Tibial nerve (tissue), 4 donors: ENCODE results near the gene VWA7. TPM values are rescaled to one million over a fixed set of nuclear protein-coding genes. Genes with fewer than 3 reads are reported as not detected.
A peak's percentile ranks its signal among the peaks of the same experiment; 100 is the strongest.

Experiments used
- DNase-seq, 2 donors: peaks; one replicate each; pipeline ENCODE4 v3.0.0-alpha.2; 2019; ENCODE audit warnings: low spot score in 2 of 2
- H3K27ac ChIP-seq, 4 donors: fragments of 200-600 bp; sonication (generic) in 3 of 4; one replicate each; pipeline ENCODE4 v1.5.1; 2017 to 2019; ENCODE audit warnings: mild to moderate bottlenecking in 1 of 4
- H3K27me3 ChIP-seq, 2 donors: fragments of 200-600 bp; sonication (generic) in 1 of 2; one replicate each; pipeline versions ENCODE4 v1.5.1 to v1.6.0; 2017 to 2019
- H3K36me3 ChIP-seq, 3 donors: fragments of 200-600 bp; sonication (generic); one replicate each; pipeline ENCODE4 v1.5.1; 2018 to 2019
- H3K4me1 ChIP-seq, 4 donors: fragments of 200-600 bp; sonication (generic) in 3 of 4; one replicate each; pipeline ENCODE4 v1.5.1; 2017 to 2019
- H3K4me3 ChIP-seq, 4 donors: fragments of 200-600 bp; sonication (generic) in 3 of 4; one replicate each; pipeline ENCODE4 v1.5.1; 2017 to 2019; ENCODE audit warnings: mild to moderate bottlenecking in 1 of 4, moderate library complexity in 1 of 4
- H3K9me3 ChIP-seq, 4 donors: fragments of 200-600 bp; sonication (generic) in 3 of 4; one replicate each; pipeline ENCODE4 v1.5.1; 2017 to 2019
- CTCF ChIP-seq, 5 experiments: fragments of 200-600 bp in 3 of 5; fragments of 450-650 bp in 2 of 5; sonication (generic) in 3 of 5; IDR thresholded peaks; one replicate each; pipeline ENCODE4 v1.5.1; 2016 to 2019; ENCODE audit warnings: antibody characterized with exemption in 5 of 5, mild to moderate bottlenecking in 3 of 5, moderate library complexity in 2 of 5
- EP300 ChIP-seq, 2 donors: sonication (generic); formaldehyde crosslinking; IDR thresholded peaks; one replicate each; pipeline ENCODE4 v1.6.1; 2017; ENCODE audit warnings: antibody characterized with exemption in 2 of 2, mild to moderate bottlenecking in 1 of 2
- POLR2A ChIP-seq, 2 donors: fragments of 450-650 bp; IDR thresholded peaks; one replicate each; pipeline ENCODE4 v1.6.1; 2017; ENCODE audit warnings: antibody characterized with exemption in 2 of 2, mild to moderate bottlenecking in 2 of 2, moderate library complexity in 2 of 2
- WGBS, 2 donors: methylation state at CpG; one replicate each; pipeline ENCODE4 v1.1.5; 2018; 5-methylcytosine and 5-hydroxymethylcytosine counted together
- total RNA-seq, 4 donors: library from RNA; depleted of rRNA; stranded (reverse); fragments of >200 nt; gene quantifications; one replicate each; pipeline ENCODE4 v1.1.0, GENCODE V29; 2016

VWA7 gene
- total RNA-seq, 4 donors from 2014 or later = 0.21 to 0.66 (median 0.35) TPM

- DNase-seq = no peak
- no peak overlapping the region for H3K4me3 ChIP-seq
- no peaks in the 10 kb centered on the region for H3K4me1 ChIP-seq
- no peaks in the 10 kb centered on the region for H3K27me3 ChIP-seq
- 89 to 95% methylated on average over 8 of the region's 8 CpGs for WGBS, 2 donors
- no peak for TF ChIP-seq POLR2A (IDR thresholded peaks at IDR 0.05)
- TF ChIP-seq CTCF (IDR thresholded peaks at IDR 0.05) = no peak
- no peak for TF ChIP-seq EP300 (IDR thresholded peaks at IDR 0.05)
- H3K9me3 ChIP-seq = no peaks in the 10 kb centered on the region
- H3K27ac ChIP-seq = no peak overlapping the region
- peaks cover 0 to 15% (median 0%) of the 10 kb centered on the region in 3 donors for H3K36me3 ChIP-seq
These were observed 27.7 kb downstream of the VWA7 start for GRCh38 chr6:31749301-31750036.

GRCh38 chr6:31744422-31744821 lies 32.7 kb downstream of the VWA7 start:
- H3K9me3 ChIP-seq = no peaks in the 10 kb centered on the region
- no peak for DNase-seq
- peaks cover 0 to 30% (median 0%) of the 10 kb centered on the region in 3 donors for H3K36me3 ChIP-seq
- WGBS, 2 donors = 29 to 40% methylated on average over 1 of the region's 1 CpG
- no peak overlapping the region for H3K4me3 ChIP-seq
- no peak for TF ChIP-seq POLR2A (IDR thresholded peaks at IDR 0.05)
- TF ChIP-seq EP300 (IDR thresholded peaks at IDR 0.05) = no peak
- no peak for TF ChIP-seq CTCF (IDR thresholded peaks at IDR 0.05)
- no peaks in the 10 kb centered on the region for H3K27me3 ChIP-seq
- H3K27ac ChIP-seq = no peak overlapping the region
- peaks cover 0 to 13% (median 3%) of the 10 kb centered on the region in 4 donors for H3K4me1 ChIP-seq

- no peak for TF ChIP-seq EP300 (IDR thresholded peaks at IDR 0.05)
- no peak for TF ChIP-seq CTCF (IDR thresholded peaks at IDR 0.05)
- TF ChIP-seq POLR2A (IDR thresholded peaks at IDR 0.05) = no peak
- Histone ChIP-seq H3K4me1 (peaks cover 0 to 28% (median 16%) of the 10 kb centered on the region in 4 donors), H3K9me3 (no peaks in the 10 kb centered on the region), H3K36me3 (peaks cover 0 to 30% (median 0%) of the 10 kb centered on the region in 3 donors), H3K27me3 (no peaks in the 10 kb centered on the region), H3K4me3 (no peak overlapping the region), H3K27ac (no peak overlapping the region)
- WGBS, 2 donors = 86 to 87% methylated on average over 3 of the region's 3 CpGs
- DNase-seq = no peak
These were observed 34.2 kb downstream of the VWA7 start for GRCh38 chr6:31742894-31743293.

GRCh38 chr6:31741815-31742214 lies 35.3 kb downstream of the VWA7 start:
- Histone ChIP-seq H3K4me3 (no peak overlapping the region), H3K9me3 (no peaks in the 10 kb centered on the region), H3K27ac (no peak overlapping the region), H3K27me3 (no peaks in the 10 kb centered on the region), H3K4me1 (peaks cover 0 to 39% (median 26%) of the 10 kb centered on the region in 4 donors), H3K36me3 (peaks cover 0 to 22% (median 0%) of the 10 kb centered on the region in 3 donors)
- TF ChIP-seq EP300 (IDR thresholded peaks at IDR 0.05) (no peak), CTCF (IDR thresholded peaks at IDR 0.05) (no peak), POLR2A (IDR thresholded peaks at IDR 0.05) (no peak)
- WGBS, 2 donors = 85 to 86% methylated on average over 2 of the region's 2 CpGs
- no peak for DNase-seq

- peak overlapping the region in 3 of 4 donors; percentile 76 to 91 (median 81) for H3K27ac ChIP-seq
These were observed 36.5 kb downstream of the VWA7 start for GRCh38 chr6:31740397-31741223.

More at GRCh38 chr6:31740397-31741223, 36.5 kb downstream of the VWA7 start:
- Histone ChIP-seq H3K36me3 (peaks cover 0 to 15% (median 0%) of the 10 kb centered on the region in 3 donors), H3K4me1 (peaks cover 0 to 42% (median 30%) of the 10 kb centered on the region in 4 donors), H3K4me3 (peak overlapping the region; percentile 57 to 82 (median 68)), H3K9me3 (no peaks in the 10 kb centered on the region), H3K27me3 (no peaks in the 10 kb centered on the region)
- TF ChIP-seq EP300 (IDR thresholded peaks at IDR 0.05) = no peak
- no peak for TF ChIP-seq CTCF (IDR thresholded peaks at IDR 0.05)
- no peak for TF ChIP-seq POLR2A (IDR thresholded peaks at IDR 0.05)
- WGBS, 2 donors = 18 to 23% methylated on average over 27 to 29 of the region's 29 CpGs
- no peak for DNase-seq
